HG02884 (cell line): ENCODE measurements around the gene PAM.

Experiments
- ATAC-seq: cut with Tn5 transposase; IDR thresholded peaks from one replicate; pipeline ENCODE4 v1.9.1; 2021; ENCODE audit warnings: mild to moderate bottlenecking, moderate library complexity; ENCODE audit not compliant: unreplicated experiment

Gene PAM

GRCh38 chr5:102856389-102856777, 101.3 kb downstream of the PAM start:
- no peak for ATAC-seq

- no peak for ATAC-seq
Measured at GRCh38 chr5:102857076-102857818, 102.1 kb downstream of the PAM start.

- ATAC-seq, result no peak
Measured at GRCh38 chr5:102858221-102858620, 103.1 kb downstream of the PAM start.

GRCh38 chr5:102858808-102859207, 103.7 kb downstream of the PAM start:
- no peak for ATAC-seq

- no peak for ATAC-seq
Measured at GRCh38 chr5:102860035-102860434, 104.9 kb downstream of the PAM start.

- no peak for ATAC-seq
Measured at GRCh38 chr5:102863058-102863457, 108.0 kb downstream of the PAM start.

GRCh38 chr5:102863764-102864560, 108.9 kb downstream of the PAM start:
- no peak for ATAC-seq

GRCh38 chr5:102865171-102865509, 110.0 kb downstream of the PAM start:
- peak; percentile 0 for ATAC-seq

GRCh38 chr5:102865510-102866236, 110.6 kb downstream of the PAM start:
- ATAC-seq, result peak; percentile 65

GRCh38 chr5:102866237-102866600, 111.1 kb downstream of the PAM start:
- peak; percentile 17 for ATAC-seq

GRCh38 chr5:102867992-102868662, 113.0 kb downstream of the PAM start:
- no peak for ATAC-seq

GRCh38 chr5:102869230-102869629, 114.1 kb downstream of the PAM start:
- ATAC-seq, result no peak

- ATAC-seq, result no peak
Measured at GRCh38 chr5:102873379-102873932, 118.4 kb downstream of the PAM start.

- no peak for ATAC-seq
Measured at GRCh38 chr5:102874054-102874453, 118.9 kb downstream of the PAM start.

- ATAC-seq, result no peak
Measured at GRCh38 chr5:102875721-102876123, 120.6 kb downstream of the PAM start.

GRCh38 chr5:102876610-102877009, 121.5 kb downstream of the PAM start:
- no peak for ATAC-seq

GRCh38 chr5:102879741-102880140, 124.6 kb downstream of the PAM start:
- ATAC-seq, result no peak

GRCh38 chr5:102886586-102886985, 131.5 kb downstream of the PAM start:
- no peak for ATAC-seq

- ATAC-seq, result no peak
Measured at GRCh38 chr5:102888483-102888882, 133.4 kb downstream of the PAM start.

GRCh38 chr5:102889033-102889432, 133.9 kb downstream of the PAM start:
- ATAC-seq, result no peak

- ATAC-seq, result no peak
Measured at GRCh38 chr5:102890133-102890532, 135.0 kb downstream of the PAM start.
